ENCODE measurements around the gene ATP6V0C. TPM values are rescaled to one million over a fixed set of nuclear protein-coding genes. Genes with fewer than 3 reads are reported as not detected.
A peak's percentile ranks its signal among the peaks of the same experiment; 100 is the strongest.
"Not testable (repeated sequence)": the region's sequence is repeated elsewhere in the genome, so short reads cannot be mapped to it uniquely, and the experiment has no call there.

Gene ATP6V0C
- total RNA-seq, 1 experiment from 2014 or later, result 212 TPM

- TF ChIP-seq NFYB (CRISPR knock-in tag; conservative IDR thresholded peaks at IDR 0.05; ENCODE audit: low read depth) (peak; percentile 61), MYBL2 (CRISPR knock-in tag; IDR thresholded peaks at IDR 0.05) (no peak), KAT7 (CRISPR knock-in tag; IDR thresholded peaks at IDR 0.05; ENCODE audit: borderline replicate concordance) (no peak), ZNF416 (CRISPR knock-in tag; IDR thresholded peaks at IDR 0.05) (peak; percentile 56; the same call in 1 of the 2 replicates), ESRRA (CRISPR knock-in tag; IDR thresholded peaks at IDR 0.05; ENCODE audit: borderline replicate concordance) (0 out of 2 replicates have a peak, but pooled peaks have one; percentile 31), SMAD3 (CRISPR knock-in tag; IDR thresholded peaks at IDR 0.05; ENCODE audit: borderline replicate concordance) (no peak), FOXP1 (CRISPR knock-in tag; IDR thresholded peaks at IDR 0.05; ENCODE audit: borderline replicate concordance) (no peak), USF1 (CRISPR knock-in tag; IDR thresholded peaks at IDR 0.05) (no peak), SP1 (CRISPR knock-in tag; conservative IDR thresholded peaks at IDR 0.05) (peak; percentile 78; the same call in 1 of the 2 replicates), TP53 (CRISPR knock-in tag; IDR thresholded peaks at IDR 0.05) (no peak), SOX15 (CRISPR knock-in tag; IDR thresholded peaks at IDR 0.05) (no peak)
- TF ChIP-seq, protein P1, sequence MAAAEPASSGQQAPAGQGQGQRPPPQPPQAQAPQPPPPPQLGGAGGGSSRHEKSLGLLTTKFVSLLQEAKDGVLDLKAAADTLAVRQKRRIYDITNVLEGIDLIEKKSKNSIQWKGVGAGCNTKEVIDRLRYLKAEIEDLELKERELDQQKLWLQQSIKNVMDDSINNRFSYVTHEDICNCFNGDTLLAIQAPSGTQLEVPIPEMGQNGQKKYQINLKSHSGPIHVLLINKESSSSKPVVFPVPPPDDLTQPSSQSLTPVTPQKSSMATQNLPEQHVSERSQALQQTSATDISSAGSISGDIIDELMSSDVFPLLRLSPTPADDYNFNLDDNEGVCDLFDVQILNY (CRISPR knock-in tag; IDR thresholded peaks at IDR 0.05), result no peak
- TF ChIP-seq, protein P2, sequence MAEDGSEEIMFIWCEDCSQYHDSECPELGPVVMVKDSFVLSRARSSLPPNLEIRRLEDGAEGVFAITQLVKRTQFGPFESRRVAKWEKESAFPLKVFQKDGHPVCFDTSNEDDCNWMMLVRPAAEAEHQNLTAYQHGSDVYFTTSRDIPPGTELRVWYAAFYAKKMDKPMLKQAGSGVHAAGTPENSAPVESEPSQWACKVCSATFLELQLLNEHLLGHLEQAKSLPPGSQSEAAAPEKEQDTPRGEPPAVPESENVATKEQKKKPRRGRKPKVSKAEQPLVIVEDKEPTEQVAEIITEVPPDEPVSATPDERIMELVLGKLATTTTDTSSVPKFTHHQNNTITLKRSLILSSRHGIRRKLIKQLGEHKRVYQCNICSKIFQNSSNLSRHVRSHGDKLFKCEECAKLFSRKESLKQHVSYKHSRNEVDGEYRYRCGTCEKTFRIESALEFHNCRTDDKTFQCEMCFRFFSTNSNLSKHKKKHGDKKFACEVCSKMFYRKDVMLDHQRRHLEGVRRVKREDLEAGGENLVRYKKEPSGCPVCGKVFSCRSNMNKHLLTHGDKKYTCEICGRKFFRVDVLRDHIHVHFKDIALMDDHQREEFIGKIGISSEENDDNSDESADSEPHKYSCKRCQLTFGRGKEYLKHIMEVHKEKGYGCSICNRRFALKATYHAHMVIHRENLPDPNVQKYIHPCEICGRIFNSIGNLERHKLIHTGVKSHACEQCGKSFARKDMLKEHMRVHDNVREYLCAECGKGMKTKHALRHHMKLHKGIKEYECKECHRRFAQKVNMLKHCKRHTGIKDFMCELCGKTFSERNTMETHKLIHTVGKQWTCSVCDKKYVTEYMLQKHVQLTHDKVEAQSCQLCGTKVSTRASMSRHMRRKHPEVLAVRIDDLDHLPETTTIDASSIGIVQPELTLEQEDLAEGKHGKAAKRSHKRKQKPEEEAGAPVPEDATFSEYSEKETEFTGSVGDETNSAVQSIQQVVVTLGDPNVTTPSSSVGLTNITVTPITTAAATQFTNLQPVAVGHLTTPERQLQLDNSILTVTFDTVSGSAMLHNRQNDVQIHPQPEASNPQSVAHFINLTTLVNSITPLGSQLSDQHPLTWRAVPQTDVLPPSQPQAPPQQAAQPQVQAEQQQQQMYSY (CRISPR knock-in tag; IDR thresholded peaks at IDR 0.05), result peak; percentile 75
- TF ChIP-seq, protein P3, sequence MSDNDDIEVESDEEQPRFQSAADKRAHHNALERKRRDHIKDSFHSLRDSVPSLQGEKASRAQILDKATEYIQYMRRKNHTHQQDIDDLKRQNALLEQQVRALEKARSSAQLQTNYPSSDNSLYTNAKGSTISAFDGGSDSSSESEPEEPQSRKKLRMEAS (CRISPR knock-in tag; IDR thresholded peaks at IDR 0.05), result no peak
- TF ChIP-seq, protein P4, sequence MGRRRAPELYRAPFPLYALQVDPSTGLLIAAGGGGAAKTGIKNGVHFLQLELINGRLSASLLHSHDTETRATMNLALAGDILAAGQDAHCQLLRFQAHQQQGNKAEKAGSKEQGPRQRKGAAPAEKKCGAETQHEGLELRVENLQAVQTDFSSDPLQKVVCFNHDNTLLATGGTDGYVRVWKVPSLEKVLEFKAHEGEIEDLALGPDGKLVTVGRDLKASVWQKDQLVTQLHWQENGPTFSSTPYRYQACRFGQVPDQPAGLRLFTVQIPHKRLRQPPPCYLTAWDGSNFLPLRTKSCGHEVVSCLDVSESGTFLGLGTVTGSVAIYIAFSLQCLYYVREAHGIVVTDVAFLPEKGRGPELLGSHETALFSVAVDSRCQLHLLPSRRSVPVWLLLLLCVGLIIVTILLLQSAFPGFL (CRISPR knock-in tag; IDR thresholded peaks at IDR 0.05; ENCODE audit: borderline replicate concordance), result no peak
Measured at GRCh38 chr16:2537451-2538379, 24.0 kb downstream of the ATP6V0C start, which contains the start of gene PDPK1 (continued).

DNA sequence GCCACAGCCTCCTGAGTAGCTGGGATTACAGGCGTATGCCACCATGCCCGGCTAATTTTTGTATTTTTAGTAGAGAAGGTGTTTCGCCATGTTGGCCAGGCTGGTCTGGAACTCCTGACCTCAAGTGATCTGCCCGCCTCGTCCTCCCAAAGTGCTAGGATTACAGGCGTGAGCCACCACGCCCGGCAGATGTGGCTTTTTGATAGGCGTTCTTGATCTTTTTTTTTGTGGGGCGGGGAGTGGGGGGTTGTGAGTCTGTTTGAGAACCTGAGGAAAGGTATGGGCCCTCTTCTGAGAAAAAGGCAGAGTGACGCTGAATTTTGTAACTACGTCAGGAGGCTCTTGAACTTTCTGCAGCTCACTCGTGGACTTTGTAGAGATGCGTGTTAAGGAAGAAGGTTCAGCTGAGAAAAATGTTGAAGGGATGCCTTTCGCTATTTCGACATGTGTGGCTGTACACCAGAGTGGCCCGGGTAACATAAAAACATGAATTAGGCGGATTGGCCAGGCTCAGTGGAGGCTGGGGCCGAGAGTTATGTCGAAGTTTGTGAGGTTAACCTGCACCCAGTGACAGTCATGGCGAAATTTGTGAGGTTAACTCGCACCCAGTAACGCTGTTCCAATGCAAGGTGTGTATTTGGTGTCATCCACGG is 25.6 kb downstream of the ATP6V0C start:
- H3K9me3 Mint-ChIP-seq; H3K27me3 Mint-ChIP-seq (ENCODE audit: low read depth); ATAC-seq; POLR2A ChIA-PET; DNase-seq (ENCODE audit: low spot score); H3K27ac Mint-ChIP-seq; H3K36me3 Mint-ChIP-seq: not testable (repeated sequence)
- CTCF ChIA-PET, result interaction anchor here (0.6 to 0.7 kb wide), 2 partner anchors 51 to 110 kb away, joined by 3 to 4 read pairs; no protein-coding TSS in a partner anchor
- Mint-ChIP-seq H3K4me3 (peak overlapping the region; percentile 75), H3K4me1 (peaks cover 12% of the 10 kb centered on the region)

DNA sequence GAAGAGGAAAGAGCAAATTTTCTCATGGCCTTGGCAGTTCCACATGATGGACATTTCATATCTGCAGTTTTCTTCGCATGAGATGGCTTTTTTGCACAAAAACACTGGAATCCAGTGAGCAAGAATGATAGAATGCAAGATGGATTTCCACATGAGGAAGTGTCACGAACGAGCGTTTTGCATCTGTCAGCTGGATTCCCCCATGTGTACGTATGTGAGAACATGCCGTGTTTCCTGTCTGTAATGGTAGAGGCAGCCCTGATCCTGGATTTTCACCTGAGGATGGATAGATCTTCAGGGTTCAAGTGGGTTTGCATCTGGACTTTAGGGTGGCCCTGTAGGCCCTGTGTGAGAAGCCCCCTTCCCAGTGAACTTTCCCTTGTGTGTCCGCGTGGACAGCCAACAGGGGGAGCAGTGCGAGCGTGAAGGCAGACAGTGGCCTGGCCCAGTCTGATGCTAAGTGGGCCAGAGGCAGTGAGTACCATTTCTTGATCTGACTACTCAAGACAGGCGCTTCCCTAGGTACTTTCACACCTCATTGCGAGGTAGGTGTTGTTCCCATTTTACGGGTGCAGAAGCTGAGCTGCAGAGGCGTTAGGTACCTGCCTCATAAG is 26.2 kb downstream of the ATP6V0C start:
- ATAC-seq, result peak; percentile 22
- DNase-seq (ENCODE audit: low spot score), result peak; percentile 74
- H3K36me3 Mint-ChIP-seq; H3K27ac Mint-ChIP-seq; H3K9me3 Mint-ChIP-seq; POLR2A ChIA-PET; H3K27me3 Mint-ChIP-seq (ENCODE audit: low read depth); CTCF ChIA-PET: not testable (repeated sequence)
- H3K4me3 Mint-ChIP-seq, result peak overlapping the region; percentile 75
- H3K4me1 Mint-ChIP-seq, result peaks cover 12% of the 10 kb centered on the region

DNA sequence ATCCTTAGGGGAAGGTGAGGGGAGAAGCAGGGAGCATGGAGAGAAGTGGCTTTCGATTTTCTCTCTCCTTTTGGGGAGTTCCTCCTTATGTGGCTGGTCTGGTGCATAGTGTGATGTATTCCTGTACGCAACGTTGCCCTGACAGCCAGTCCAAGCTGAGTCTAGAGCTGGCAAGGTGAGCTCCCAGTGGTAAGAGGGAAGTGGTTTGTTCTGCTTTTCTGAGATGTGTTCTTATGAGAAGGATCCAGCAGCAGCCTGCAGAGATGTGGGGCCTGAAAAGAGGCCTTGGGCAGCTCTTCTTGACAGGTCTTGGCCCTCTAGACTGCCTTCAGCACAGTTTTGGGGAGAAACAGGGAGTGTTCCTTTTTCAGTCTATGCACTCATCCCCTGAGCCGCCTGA is 27.2 kb downstream of the ATP6V0C start:
- ATAC-seq; H3K36me3 Mint-ChIP-seq; H3K27ac Mint-ChIP-seq; DNase-seq (ENCODE audit: low spot score); H3K4me3 Mint-ChIP-seq; H3K9me3 Mint-ChIP-seq; CTCF ChIA-PET; POLR2A ChIA-PET; H3K27me3 Mint-ChIP-seq (ENCODE audit: low read depth): not testable (repeated sequence)
- H3K4me1 Mint-ChIP-seq, result peaks cover 12% of the 10 kb centered on the region
